MG63 (cell line): ENCODE measurements around the gene GPR22. TPM values are rescaled to one million over a fixed set of nuclear protein-coding genes. Genes with fewer than 3 reads are reported as not detected.

ENCODE experiments used
- DNase-seq: peaks from one replicate; pipeline ENCODE4 v3.0.0-alpha.2; 2020
- H3K27me3 ChIP-seq: fragments of 250-450 bp; sonication (Bioruptor Pico); 2 replicates; pipeline ENCODE4 v1.5.1; 2020; ENCODE audit warnings: mild to moderate bottlenecking, moderate library complexity
- H3K36me3 ChIP-seq: fragments of 250-450 bp; sonication (Bioruptor Pico); 2 replicates; pipeline ENCODE4 v1.5.1; 2020; ENCODE audit warnings: mild to moderate bottlenecking, moderate library complexity
- H3K4me3 ChIP-seq: fragments of 250-450 bp; sonication (Bioruptor Pico); 2 replicates; pipeline ENCODE4 v1.5.1; 2020; ENCODE audit warnings: mild to moderate bottlenecking, moderate library complexity
- H3K9me3 ChIP-seq: fragments of 250-450 bp; sonication (Bioruptor Pico); 2 replicates; pipeline ENCODE4 v1.5.1; 2020; ENCODE audit warnings: mild to moderate bottlenecking, moderate library complexity
- total RNA-seq: library from RNA; depleted of rRNA; stranded (reverse); fragments of >200 nt; shearing (Covaris generic); gene quantifications from 2 replicates; pipeline ENCODE4 v1.2.3, GENCODE V29; 2014; ENCODE audit warnings: low replicate concordance; rRNA removed

The GPR22 gene
- total RNA-seq, 1 experiment from 2014 or later, result not detected

- no peak overlapping the region for H3K4me3 ChIP-seq
- no peaks in the 10 kb centered on the region for H3K27me3 ChIP-seq
- no peak for DNase-seq
- H3K9me3 ChIP-seq, result no peaks in the 10 kb centered on the region
- no peaks in the 10 kb centered on the region for H3K36me3 ChIP-seq
Measured at GRCh38 chr7:107505362-107505761, 35.5 kb downstream of the GPR22 start.

- Histone ChIP-seq H3K27me3 (no peaks in the 10 kb centered on the region), H3K36me3 (no peaks in the 10 kb centered on the region), H3K9me3 (no peaks in the 10 kb centered on the region), H3K4me3 (no peak overlapping the region)
- DNase-seq, result no peak
Measured at GRCh38 chr7:107505997-107506673, 36.3 kb downstream of the GPR22 start.

- Histone ChIP-seq H3K4me3 (no peak overlapping the region), H3K9me3 (no peaks in the 10 kb centered on the region), H3K27me3 (no peaks in the 10 kb centered on the region), H3K36me3 (no peaks in the 10 kb centered on the region)
- DNase-seq, result no peak
Measured at GRCh38 chr7:107506674-107507339, 37.0 kb downstream of the GPR22 start.

Other genes with a start within 250 kb of the GPR22 start
- 37.5 and 98.0 TPM in 2 replicates for gene COG5, start 93.9 kb downstream of the GPR22 start, total RNA-seq
- gene DUS4L, start 93.9 kb downstream of the GPR22 start, total RNA-seq, result 1.7 and 1.8 TPM in 2 replicates
- 24.9 and 67.1 TPM in 2 replicates for gene BCAP29, start 110.2 kb downstream of the GPR22 start, total RNA-seq
- gene SLC26A4, start 190.8 kb downstream of the GPR22 start, total RNA-seq, result 0.47 and 0.49 TPM in 2 replicates